Upper lobe of left lung (tissue), 4 donors: ENCODE measurements around the gene OTULINL.

Experiments used
- EP300 ChIP-seq, 4 donors: sonication (generic); formaldehyde crosslinking; IDR thresholded peaks; one replicate each; pipeline ENCODE4 v1.5.1; 2017; ENCODE audit warnings: antibody characterized with exemption in 4 of 4, control low read depth in 2 of 4
- POLR2A ChIP-seq, 4 donors: fragments of 450-650 bp; IDR thresholded peaks; one replicate each; pipeline ENCODE4 v1.5.1; 2016 to 2017; ENCODE audit warnings: antibody characterized with exemption in 4 of 4, mild to moderate bottlenecking in 2 of 4
- POLR2AphosphoS5 ChIP-seq, 2 donors: sonication (generic); formaldehyde crosslinking; IDR thresholded peaks; one replicate each; pipeline ENCODE4 v1.5.1; 2017; ENCODE audit warnings: antibody characterized with exemption in 2 of 2
- TF ChIP-seq, protein P1 (sequence below), 6 experiments: fragments of 450-650 bp in 4 of 6; fragments of 200-600 bp in 2 of 6; sonication (generic) in 2 of 6; IDR thresholded peaks; one replicate each; pipeline ENCODE4 v1.5.1; 2016 to 2019; ENCODE audit warnings: antibody characterized with exemption in 6 of 6

DNA sequence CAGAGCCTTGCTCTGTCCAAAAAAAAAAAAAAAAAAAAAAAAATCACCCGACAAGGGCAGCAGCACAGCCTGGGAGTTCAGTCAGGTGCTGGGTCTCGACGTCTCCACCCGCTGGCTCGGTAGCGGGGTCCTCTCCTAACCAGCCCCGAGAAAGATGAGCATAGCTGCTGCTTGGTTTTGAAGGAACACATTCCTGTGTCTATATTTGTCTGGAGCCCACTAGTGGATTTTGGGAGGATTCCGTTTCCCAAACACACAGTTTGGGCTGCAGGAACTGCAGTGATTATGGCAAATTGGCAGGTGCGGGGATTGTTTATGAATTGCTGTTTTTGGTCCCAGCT is 1.2 kb downstream of the OTULINL start:
- TF ChIP-seq, protein P1, sequence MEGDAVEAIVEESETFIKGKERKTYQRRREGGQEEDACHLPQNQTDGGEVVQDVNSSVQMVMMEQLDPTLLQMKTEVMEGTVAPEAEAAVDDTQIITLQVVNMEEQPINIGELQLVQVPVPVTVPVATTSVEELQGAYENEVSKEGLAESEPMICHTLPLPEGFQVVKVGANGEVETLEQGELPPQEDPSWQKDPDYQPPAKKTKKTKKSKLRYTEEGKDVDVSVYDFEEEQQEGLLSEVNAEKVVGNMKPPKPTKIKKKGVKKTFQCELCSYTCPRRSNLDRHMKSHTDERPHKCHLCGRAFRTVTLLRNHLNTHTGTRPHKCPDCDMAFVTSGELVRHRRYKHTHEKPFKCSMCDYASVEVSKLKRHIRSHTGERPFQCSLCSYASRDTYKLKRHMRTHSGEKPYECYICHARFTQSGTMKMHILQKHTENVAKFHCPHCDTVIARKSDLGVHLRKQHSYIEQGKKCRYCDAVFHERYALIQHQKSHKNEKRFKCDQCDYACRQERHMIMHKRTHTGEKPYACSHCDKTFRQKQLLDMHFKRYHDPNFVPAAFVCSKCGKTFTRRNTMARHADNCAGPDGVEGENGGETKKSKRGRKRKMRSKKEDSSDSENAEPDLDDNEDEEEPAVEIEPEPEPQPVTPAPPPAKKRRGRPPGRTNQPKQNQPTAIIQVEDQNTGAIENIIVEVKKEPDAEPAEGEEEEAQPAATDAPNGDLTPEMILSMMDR (IDR thresholded peaks at IDR 0.05) = no peak
- no peak for TF ChIP-seq POLR2A (IDR thresholded peaks at IDR 0.05)
- no peak for TF ChIP-seq POLR2AphosphoS5 (IDR thresholded peaks at IDR 0.05)
- no peak for TF ChIP-seq EP300 (IDR thresholded peaks at IDR 0.05)
